Measurements from ENCODE around the gene CR1L.
"Not testable (repeated sequence)": the region's sequence is repeated elsewhere in the genome, so short reads cannot be mapped to it uniquely, and the experiment has no call there.

CR1L gene

DNA sequence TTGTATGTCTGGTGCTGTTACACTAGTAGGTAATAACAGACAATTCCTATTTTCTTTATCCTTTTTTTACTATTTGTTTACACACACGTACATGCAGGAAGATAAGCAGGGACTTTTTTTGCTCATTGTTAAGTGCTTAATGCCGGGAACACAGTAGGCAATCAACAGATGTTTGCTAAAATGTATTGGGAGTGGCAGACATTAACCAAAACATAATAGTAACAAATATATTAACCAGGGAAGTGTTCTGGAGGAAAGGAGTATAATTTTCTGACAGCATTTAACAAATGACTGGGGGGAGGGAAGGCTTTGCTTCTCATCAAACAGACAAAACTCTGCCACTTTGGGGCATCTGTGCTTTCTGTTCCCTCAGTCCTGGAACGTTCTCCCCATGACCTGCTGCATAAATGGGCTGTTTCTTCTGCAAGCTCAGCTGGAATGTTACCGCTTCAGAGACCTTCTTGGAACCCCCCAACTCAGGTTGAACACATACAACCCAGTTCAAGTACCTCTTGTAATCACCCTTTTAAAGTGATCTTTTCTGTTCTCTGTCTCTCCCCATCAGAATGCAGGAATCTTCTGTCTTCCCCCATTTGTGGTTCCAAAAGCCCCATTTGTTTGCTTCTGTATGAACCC, 2.1 kb downstream of the CR1L start:
- no peak for DNase-seq

GRCh38 chr1:207647671-207648333, 2.9 kb downstream of the CR1L start:
- DNase-seq: no peak

GRCh38 chr1:207648334-207649209, 3.6 kb downstream of the CR1L start:
- no peak for DNase-seq

DNA sequence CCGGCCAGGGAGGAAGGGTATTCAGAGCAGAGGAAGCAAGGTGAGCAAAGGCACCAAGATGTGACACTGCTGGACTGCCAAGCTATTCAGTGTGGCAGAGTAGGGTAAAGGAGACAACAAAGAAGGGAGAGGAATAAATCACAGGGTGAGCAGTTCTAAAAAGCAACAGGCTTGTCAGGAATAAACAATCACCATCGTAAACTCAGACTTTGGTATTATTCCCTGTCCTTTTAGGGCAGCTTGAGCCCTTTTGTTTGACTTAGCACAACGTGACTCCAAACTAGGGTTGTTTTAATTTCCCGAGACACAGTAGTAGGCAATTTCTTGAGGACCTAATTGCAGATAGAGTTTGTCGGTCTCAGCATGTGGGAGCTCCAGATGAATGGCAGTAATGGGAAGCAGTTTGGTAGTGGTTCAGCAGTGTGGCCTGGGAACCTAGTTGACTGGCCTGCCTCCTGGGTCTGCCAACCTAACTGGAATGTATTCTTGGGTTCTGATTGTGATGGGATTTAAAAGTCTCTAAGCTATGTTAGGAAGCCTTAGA, 4.3 kb downstream of the CR1L start:
- DNase-seq: no peak

DNA sequence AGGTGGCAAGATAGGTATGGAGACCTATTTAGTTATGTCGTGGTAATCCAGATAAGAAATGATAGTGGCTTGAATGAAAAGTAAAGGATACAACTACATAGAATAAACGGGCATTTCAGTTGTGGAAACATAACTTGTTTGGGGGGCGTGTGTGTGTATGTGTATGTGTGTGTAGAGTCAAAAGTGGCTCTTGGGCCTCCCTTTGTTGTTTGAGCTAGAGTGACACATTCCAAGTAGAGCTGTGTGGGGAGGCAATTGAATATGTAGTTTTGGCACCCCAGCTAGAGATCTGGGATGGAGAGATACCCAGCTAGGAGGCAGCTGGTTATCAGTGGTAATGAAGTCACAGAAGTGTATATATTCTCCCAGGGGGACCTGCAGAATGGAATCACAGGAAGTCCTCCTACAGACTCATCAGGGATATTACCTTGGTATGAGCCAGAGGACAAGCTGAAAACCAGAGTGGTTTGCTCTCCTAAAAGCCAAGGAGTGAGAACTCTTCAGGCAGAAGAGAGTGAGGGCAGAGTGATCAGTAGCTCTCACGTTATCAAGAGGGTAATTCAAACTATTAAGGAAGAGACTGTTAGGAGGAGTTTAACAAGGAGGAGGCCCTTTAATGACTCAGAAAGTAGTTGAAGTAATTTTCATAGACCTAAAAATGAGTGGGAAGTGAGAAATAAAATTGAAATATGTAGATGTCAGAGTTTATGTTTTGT, 5.1 kb downstream of the CR1L start:
- no peak for DNase-seq

- no peak for DNase-seq
Measured at GRCh38 chr1:207651583-207651982, 6.7 kb downstream of the CR1L start.

- no peak for DNase-seq
Measured at GRCh38 chr1:207654320-207654719, 9.4 kb downstream of the CR1L start.

DNA sequence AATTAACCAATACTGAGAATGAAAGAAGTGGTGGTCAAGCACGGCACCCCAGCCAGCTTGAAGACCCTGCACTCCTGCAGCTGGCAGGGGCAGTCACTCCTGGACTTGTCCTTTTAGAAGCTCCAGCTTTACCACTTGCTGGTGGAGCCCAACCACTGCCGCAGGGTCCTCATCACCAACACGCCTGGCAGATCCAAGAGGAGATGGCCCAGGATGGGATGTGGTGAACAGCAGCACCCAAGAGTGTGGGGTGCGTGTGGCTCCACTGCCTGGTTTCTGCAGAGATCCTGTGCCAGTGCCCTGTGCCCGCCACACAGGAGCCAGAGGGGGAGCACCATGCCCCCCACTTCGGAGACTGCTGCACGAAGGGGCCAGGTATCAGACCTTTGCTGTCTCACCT, 13.5 kb downstream of the CR1L start:
- DNase-seq: no peak

GRCh38 chr1:207658904-207659485, 14.1 kb downstream of the CR1L start:
- DNase-seq: no peak

DNA sequence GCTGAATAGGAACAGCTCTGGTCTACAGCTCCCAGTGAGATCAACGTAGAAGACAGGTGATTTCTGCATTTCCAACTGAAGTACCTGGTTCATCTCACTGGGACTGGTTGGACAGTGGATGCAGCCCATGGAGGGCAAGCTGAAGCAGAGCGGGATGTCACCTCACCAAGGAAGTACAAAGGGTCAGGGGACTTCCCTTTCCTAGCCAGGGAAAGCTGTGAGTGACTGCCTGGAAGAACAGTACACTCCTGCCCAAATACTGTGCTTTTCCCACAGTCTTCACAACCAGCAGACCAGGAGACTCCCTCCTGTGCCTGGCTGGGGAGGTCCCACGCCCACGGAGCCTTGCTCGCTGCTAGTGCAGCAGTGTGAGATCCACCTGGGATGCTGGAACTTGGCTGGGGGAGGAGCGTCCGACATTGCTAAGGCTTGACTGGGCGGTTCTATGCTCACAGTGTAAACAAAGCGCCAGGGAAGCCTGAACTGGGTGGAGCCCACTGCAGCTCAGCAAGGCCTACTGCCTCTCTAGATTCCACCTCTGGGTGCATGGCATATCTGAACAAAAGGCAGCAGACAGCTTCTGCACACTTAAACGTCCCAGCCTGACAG, 14.7 kb downstream of the CR1L start:
- DNase-seq: no peak

- DNase-seq: not testable (repeated sequence)
Measured at GRCh38 chr1:207661420-207661819, 16.5 kb downstream of the CR1L start.

GRCh38 chr1:207666342-207666741, 21.4 kb downstream of the CR1L start:
- DNase-seq: no peak

DNA sequence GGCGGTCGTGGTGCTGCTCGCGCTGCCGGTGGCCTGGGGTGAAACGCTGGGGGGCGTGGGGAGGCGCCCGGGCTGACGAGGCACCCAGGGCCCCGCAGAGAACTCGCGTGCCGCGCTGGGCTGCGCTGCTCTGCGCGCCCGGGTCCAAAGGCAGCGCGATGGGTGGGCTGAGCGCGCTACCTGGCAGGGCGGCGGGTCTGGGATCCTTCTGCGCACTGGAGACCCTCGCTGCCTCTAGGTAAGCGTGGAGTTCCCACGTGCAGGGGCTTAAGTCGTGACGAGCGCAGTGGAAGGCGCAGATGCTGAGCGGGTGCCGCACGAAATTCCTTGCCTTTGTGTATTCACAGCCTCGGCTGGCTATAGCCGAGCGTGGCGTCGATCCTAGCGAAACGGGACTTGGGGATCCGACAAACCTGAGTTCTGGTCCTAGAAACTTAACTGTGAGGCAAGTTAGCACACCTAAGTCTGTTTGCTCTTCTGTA, 24.6 kb downstream of the CR1L start:
- no peak for DNase-seq

DNA sequence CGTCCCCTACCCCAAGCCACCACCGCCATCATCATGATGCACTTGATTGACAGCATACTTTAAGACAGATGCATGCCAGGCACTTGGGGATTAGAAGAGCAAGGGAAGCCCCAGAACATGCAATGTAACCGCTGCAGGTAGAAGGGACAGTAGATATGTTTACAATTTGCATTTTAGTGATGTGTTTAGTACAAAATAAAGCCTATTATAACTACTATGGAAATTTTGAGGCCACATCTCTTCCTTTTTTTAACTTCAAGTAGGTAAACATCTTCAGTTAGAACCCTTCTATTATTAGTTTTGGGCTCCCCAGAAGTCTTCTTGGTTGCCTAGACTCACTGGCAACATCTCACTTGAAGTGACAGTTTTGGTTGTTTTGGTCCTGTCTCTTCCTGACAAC, 25.3 kb downstream of the CR1L start:
- DNase-seq: no peak

DNA sequence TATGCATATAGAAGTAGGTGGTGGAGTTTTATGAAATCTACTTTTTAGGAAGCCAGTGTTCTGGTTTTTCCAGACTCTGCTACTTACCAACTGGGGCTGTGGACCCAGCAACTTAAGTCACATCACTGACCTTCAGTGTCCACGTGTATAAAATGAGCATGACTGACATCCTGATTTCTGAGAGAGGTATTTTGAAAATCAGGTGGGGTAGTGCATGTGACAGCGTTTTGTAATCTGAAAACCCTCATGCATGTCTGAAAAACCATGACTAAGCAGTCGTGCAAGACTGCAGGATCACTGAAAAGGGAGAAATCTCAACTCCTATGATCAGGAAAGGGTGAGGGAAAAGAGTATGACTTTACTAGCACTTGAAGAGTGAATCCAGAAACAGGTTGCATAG, 26.1 kb downstream of the CR1L start:
- no peak for DNase-seq

GRCh38 chr1:207672522-207673130, 27.7 kb downstream of the CR1L start:
- DNase-seq: peak; percentile 2

- DNase-seq: no peak
Measured at GRCh38 chr1:207673399-207673798, 28.5 kb downstream of the CR1L start.

DNA sequence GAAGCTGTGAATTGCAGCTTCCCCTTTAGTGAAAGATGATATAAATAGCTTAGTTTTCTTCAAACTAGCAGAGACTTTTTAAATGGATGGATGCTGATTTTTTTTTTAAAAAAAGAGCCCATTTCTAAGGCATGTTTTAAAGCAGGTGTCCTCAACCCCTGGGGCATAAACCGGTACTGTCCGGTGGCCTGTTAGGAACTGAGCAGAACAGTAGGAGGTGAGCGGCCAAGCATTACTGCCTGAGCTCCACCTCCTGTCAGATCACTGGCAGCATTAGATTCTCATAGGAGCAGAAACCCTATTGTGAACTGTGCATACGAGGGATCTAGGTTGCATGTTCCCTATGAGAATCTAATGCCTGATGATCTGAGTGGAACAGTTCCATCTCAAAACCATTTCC, 31.2 kb downstream of the CR1L start:
- no peak for DNase-seq

DNA sequence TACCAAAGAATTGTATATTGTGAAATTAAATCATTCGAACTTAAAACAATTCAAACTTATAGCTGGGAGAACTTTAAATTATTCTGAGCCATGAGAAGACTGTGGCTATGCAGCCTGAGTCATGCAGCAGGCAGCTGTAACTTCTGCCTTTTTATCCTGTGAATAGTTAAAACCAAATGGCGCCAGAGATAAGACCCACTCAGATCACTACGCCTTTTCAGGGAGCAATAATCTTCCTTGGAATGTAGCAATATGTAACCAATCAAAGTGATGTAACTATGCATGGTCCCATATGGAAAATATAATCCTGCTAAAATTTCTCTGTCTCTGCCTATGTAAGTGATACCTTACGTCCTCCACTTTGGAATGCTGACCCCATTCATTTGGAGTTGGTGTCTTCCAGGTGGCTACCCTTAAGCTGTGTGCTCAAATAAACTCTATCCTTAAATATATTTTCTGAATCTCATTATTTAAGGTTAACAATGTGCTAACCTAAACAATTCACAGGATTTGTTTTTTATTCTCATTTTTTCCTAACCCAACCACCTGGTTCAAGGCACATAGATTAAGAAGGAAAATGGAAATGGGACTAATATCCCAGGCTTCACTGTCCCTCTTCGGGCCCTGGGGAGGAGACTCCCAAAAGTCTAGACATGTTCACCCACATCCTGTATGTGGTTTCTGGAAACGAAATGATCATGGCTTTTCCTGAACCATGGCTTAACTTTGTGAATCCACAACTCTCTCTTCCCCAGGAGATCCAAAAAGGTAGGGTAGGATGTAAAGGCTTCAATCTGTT, 35.9 kb downstream of the CR1L start:
- DNase-seq: not testable (repeated sequence)

DNA sequence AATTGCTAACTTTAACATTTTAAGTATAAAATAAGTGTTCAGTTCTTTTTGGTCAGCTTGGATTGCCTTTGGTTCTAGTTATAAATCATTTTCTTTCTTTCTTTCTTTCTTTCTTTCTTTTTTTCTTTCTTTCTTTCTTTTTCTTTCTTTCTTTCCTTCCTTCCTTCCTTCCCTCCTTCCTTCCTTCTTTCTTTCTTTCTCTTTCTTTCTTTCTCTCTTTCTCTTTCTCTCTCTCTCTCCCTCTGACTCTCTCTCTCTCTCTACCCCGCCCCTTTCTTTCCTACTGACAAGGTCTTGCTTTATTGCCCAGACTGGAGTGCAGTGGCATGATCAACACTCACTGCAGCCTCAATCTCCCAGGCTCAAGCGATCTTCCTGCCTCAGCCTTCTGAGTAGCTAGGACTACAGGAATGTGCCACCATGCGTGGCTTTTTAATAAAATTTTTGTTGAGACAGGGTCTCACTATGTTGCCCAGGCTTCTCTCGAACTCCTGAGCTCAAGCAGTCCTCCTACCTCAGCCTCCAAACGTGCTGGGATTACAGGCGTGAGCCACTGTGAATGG, 38.0 kb downstream of the CR1L start:
- DNase-seq: not testable (repeated sequence)

Data from CD4-positive, alpha-beta T cell treated with Interleukin-21 for 1 hour (primary cell).